CD4-positive, alpha-beta T cell treated with Interleukin-4 for 4 hours (primary cell): ENCODE measurements around the gene RRBP1.
"Not testable (repeated sequence)": the region's sequence is repeated elsewhere in the genome, so short reads cannot be mapped to it uniquely, and the experiment has no call there.

ENCODE experiments used
- DNase-seq: peaks from one replicate; pipeline ENCODE4 v3.0.0-alpha.2; 2020

RRBP1 gene

GRCh38 chr20:17709361-17710293 lies 27.6 kb upstream of the RRBP1 start:
- DNase-seq, result no peak

DNA sequence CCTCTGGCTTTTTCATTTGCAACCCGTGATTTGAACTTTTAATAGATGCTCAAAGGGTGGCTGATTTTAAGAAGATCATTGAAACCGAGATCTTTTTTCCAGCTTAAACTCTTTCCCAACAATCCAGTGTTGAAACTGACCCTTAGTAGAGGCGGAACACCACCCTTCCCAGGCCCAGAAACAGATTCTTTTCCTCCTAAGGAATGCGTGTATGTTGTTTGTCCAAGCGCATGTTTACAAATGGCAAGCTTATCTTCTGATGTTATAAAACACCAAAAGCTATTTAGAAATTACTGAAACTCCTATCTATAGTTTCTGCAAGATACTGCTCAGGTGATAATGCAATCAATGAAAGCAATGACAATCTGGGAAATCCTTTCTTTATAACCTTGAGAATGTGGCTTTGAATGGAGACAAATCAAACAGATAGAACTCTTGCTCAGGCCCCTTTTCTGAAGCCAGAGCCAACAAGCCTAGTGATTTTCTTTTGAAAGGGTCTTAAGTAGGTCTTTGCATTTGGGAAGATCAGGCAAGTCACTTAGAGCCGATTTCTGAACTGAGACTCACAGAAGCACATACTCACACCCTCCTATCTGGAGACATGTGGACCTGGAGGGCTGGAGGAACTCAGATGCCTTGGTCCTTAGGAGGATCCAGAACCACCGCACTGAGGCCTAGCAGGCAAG lies 26.8 kb upstream of the RRBP1 start:
- DNase-seq, result no peak

DNA sequence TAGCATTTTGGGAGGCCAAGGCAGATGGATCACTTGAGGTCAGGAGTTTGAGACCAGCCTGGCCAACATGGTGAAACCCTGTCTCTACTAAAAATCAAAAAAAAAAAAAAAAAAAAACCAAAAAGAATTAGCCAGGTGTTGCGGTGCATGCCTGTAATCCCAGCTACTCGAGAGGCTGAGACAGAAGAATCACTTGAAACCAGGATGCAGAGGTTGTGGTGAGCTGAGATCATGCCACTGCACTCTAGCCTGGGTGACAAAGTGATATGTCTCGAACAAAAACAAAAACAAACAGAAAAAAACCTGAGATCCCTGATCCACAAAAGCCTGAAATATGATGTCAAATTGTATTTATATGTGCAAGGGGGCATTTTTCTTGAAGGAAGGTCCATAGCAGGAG lies 25.9 kb upstream of the RRBP1 start:
- DNase-seq, result not testable (repeated sequence)

GRCh38 chr20:17706632-17707031 lies 24.6 kb upstream of the RRBP1 start:
- DNase-seq, result no peak

- DNase-seq, result no peak
Observed at GRCh38 chr20:17705916-17706315, 23.9 kb upstream of the RRBP1 start.

- no peak for DNase-seq
Observed at GRCh38 chr20:17704589-17705317, 22.7 kb upstream of the RRBP1 start.

GRCh38 chr20:17701826-17702225 lies 19.8 kb upstream of the RRBP1 start:
- no peak for DNase-seq

- no peak for DNase-seq
Observed at GRCh38 chr20:17700637-17701036, 18.6 kb upstream of the RRBP1 start.

GRCh38 chr20:17699931-17700351 lies 17.9 kb upstream of the RRBP1 start, which contains the start of gene BANF2:
Gene BANF2 (plus strand): TSS chr20:17699966. CDS start chr20:17725026, 25,060 bp downstream.
- no peak for DNase-seq

DNA sequence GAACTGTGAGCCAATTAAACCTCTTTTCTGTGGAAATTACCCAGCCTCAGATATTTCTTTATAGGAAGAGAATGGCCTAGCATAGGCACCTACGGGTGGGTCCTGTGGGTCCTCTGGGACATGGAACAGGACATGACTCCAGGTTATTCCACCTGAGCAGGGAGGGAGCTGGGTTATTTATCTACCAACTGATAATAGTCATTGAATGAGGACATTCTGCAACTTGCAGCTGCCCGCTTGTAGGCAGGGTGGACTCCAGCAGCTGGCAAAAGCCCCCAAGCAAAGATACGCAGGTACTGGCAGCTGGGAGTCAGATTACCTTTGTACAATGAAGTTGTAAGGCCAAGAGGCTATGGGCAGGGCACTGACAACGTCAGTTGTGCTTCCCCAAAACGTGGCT lies 16.3 kb upstream of the RRBP1 start:
- DNase-seq, result no peak

DNA sequence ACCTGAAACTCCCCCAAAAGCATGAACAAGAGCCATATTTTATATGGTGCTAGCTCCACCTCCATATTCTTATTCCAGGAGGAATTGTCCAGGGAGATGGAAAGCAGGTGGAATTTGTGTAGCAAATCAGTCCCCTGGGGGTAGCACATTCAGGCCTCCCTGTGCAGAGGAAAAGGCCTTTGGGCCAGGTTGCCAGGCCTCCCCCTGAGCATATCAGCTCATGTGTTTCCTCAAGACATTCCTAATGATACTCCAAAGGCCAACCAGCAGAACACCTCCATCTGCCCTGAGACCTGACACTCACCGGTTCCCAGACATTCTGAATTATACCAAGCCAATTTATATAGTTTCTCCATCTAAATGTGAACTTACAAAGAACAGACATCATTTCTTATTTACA lies 15.1 kb upstream of the RRBP1 start:
- DNase-seq, result no peak

DNA sequence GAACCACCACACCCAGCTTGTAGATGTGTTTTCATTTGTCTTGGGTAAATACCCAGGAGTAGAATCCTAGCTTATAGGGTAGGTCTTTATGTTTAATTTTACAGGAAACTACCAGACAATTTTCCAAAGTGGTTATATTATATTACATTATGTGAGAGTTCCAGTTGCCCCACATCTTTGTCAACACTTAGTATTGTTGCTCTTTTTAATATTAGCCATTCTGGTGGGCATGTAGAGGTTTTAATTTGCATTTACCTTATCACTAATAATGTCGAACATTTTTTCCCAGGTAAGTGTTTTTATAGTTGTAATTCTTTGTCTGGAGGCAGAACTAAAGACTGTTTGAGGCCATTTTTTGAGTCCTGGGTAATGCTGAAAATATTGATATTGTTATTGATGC lies 14.2 kb upstream of the RRBP1 start:
- DNase-seq, result no peak

- DNase-seq, result no peak
Observed at GRCh38 chr20:17694767-17695166, 12.7 kb upstream of the RRBP1 start.

GRCh38 chr20:17693444-17694001 lies 11.5 kb upstream of the RRBP1 start:
- DNase-seq, result no peak

- no peak for DNase-seq
Observed at GRCh38 chr20:17691758-17692157, 9.7 kb upstream of the RRBP1 start.

- DNase-seq, result no peak
Observed at GRCh38 chr20:17690144-17690543, 8.1 kb upstream of the RRBP1 start.

DNA sequence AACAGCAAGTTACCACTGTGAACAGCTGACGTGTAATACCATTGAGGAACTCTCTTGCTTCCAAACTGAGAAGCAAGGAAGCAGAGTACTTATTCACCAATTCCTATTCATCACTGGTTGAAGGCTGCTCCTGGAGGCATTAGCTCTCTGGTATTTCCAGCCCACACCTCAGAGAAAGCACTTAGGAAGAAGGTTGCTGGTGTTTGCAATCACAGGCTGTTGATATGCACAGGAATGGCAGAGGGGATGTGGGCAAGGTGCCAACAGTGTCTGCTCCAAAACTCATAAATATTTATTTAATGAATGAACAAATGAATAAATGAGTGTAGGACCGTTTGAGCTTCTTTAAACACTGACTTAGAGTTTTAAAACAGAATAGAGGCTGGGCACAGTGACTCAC lies 6.9 kb upstream of the RRBP1 start:
- no peak for DNase-seq

DNA sequence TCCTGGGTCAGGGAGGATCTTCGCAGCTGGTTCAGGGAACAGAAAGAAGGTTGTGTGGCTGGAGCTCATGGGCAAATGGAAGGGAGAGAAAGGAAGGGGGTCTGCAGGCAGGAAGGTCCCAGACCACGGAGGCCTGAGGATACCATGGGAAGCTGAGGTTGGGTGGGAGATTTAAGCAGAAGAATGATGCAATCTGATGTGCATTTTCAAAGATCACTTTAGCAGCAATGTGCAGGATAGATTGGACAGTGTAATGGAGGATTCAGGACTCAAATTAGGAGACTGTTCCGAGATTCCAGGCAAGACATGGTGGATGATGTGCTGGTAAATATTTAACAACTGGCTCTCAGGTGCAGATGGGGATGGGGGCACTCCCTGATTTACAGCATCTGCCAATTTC lies 5.8 kb upstream of the RRBP1 start:
- DNase-seq, result no peak

- DNase-seq, result no peak
Observed at GRCh38 chr20:17685168-17685567, 3.1 kb upstream of the RRBP1 start.

GRCh38 chr20:17684077-17684888 lies 2.2 kb upstream of the RRBP1 start:
- no peak for DNase-seq

DNA sequence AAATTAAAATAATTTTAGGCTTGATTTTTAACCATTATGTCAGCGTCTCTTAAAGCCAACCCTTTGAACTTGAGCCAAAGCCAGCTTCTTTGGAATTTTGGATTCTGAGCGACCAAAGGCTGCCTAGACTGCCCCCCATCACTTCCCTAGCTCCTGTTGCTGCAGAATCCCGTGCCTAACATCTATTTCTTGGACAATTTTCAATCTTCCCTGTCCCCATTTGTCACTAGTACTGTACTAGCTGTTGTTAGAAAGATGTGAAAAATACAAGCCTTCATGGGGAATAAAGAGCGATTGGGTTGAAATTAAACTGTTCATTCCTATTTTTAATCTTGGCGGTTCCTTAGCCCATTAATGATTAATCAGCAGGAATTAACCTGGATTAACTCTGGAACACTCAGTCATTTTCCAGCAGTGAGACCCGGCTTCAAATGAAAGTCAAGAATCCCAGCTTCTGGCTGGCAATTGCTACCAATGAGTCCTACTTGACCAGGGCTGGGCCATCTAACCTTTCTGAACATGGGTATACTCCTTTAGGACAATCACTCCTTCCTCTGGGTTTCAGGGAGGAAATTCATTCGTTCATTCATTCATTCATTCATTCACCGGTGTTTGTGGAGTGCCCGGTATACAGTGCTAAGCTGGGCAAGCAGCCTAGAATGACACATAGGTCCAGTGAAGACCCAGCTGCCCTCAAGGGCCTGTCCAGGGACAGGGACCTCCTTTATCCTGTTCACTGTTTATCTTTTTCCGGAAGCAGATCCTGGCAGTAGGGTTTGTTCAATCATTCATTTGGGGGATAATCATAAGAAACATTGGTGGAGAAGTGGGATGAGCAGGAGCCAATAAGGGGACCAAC lies 1.4 kb upstream of the RRBP1 start:
- DNase-seq, result no peak
